ENCODE data around the gene PLCL1. TPM values are rescaled to one million over a fixed set of nuclear protein-coding genes. Genes with fewer than 3 reads are reported as not detected.
A peak's percentile ranks its signal among the peaks of the same experiment; 100 is the strongest.

PLCL1 gene
- total and polyA plus RNA-seq, 7 donors = 4.3 to 25.4 (median 12.6) TPM

DNA sequence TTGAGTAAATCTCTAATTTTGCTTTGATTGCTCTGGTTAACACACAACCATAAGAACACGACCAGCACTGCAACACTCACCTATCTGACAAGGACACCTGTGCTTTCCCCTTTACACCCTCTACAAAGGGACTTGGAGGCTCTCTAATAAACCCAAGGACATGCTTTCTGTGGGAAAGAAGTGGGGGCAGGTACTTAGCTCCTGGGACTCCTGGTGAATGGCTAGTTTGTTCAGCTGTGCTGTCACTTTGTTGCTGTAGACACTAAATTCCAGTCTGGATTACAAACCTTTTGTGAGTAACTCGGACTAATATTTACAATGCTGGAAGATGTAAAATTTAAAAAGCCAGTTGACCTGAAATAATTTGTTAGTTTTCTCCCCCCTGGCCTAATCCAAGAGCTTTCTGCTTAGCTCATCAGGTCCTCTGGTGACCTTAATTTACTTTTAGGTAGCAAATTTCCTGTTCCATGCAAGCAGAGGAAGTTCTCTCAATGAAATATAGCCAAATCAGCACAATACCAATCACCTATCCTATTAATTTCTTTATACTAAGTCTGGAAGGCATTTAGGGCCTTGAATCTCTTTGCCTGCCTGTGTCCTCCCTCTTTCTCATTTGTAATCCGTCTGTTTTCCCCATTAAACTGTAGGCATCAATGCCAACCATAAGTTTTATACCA lies 67.5 kb downstream of the PLCL1 start:
- no peaks in the 10 kb centered on the region for H3K27me3 ChIP-seq (ENCODE audit: insufficient read depth in 3 of 3, low read length in 2 of 3)
- no peaks in the 10 kb centered on the region for H3K9me3 ChIP-seq
- no peak overlapping the region for H3K4me3 ChIP-seq
- 61 to 75% (median 74%) methylated on average over 3 of the region's 3 CpGs for WGBS, 3 donors
- no peaks in the 10 kb centered on the region for H3K36me3 ChIP-seq (ENCODE audit: insufficient read depth in 1 of 2, low read depth in 1 of 2)
- no peak overlapping the region for H3K27ac ChIP-seq
- no peak for ATAC-seq
- peaks cover 52% of the 10 kb centered on the region for H3K4me1 ChIP-seq
- intact Hi-C loops (cut with DNase I) = no loop called here
- TF ChIP-seq, protein P1, sequence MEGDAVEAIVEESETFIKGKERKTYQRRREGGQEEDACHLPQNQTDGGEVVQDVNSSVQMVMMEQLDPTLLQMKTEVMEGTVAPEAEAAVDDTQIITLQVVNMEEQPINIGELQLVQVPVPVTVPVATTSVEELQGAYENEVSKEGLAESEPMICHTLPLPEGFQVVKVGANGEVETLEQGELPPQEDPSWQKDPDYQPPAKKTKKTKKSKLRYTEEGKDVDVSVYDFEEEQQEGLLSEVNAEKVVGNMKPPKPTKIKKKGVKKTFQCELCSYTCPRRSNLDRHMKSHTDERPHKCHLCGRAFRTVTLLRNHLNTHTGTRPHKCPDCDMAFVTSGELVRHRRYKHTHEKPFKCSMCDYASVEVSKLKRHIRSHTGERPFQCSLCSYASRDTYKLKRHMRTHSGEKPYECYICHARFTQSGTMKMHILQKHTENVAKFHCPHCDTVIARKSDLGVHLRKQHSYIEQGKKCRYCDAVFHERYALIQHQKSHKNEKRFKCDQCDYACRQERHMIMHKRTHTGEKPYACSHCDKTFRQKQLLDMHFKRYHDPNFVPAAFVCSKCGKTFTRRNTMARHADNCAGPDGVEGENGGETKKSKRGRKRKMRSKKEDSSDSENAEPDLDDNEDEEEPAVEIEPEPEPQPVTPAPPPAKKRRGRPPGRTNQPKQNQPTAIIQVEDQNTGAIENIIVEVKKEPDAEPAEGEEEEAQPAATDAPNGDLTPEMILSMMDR (IDR thresholded peaks at IDR 0.05) = no peak
- no peak for DNase-seq

DNA sequence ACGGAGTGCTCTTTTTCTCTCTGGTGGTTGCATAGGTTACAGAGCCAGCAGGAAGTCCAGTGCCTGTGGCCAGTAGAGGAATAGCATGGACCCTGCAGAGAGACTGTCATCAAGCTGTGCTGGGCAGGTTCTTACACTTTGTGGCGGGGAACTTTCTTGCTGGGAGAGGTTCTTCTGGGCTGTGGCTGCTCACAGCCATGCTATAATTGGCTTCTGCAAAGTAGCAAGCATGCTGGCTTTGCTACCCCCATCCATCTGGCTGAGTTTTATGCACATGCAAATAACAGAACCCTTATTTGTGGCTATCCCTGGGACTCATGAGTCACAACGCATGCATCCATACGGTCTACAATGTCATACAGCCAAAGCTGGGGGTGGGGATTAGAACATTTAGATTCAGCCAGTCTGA lies 68.9 kb downstream of the PLCL1 start:
- DNase-seq (no peak), ATAC-seq (peak; percentile 57 to 90 (median 78))
- 50 to 74% (median 64%) methylated on average over 4 of the region's 4 CpGs for WGBS, 3 donors
- Histone ChIP-seq H3K27me3 (ENCODE audit: insufficient read depth in 3 of 3, low read length in 2 of 3) (no peaks in the 10 kb centered on the region), H3K4me1 (peaks cover 42% of the 10 kb centered on the region), H3K36me3 (ENCODE audit: insufficient read depth in 1 of 2, low read depth in 1 of 2) (no peaks in the 10 kb centered on the region), H3K4me3 (no peak overlapping the region), H3K27ac (no peak overlapping the region), H3K9me3 (no peaks in the 10 kb centered on the region)
- TF ChIP-seq, protein P1 (IDR thresholded peaks at IDR 0.05) = no peak
- intact Hi-C loops (cut with DNase I) = no loop called here

DNA sequence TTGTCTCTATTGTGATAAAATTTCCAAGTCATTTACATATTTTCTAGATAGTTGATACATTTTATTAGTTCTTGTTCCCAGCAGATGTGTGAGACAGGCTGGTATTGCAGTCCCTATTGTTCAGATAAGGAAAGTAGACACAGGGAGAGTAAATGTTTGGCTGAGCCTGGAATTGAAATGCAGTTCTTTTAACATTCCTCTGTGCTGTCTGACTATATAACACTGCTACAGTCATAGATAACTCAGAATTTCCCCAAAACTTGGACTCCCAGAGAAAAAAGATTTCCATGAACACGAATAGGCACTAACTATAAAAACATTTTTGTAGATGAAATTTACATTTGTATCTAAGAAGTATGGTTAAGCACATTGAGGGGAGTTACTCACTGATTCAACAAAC lies 71.4 kb downstream of the PLCL1 start:
- no peaks in the 10 kb centered on the region for H3K9me3 ChIP-seq
- H3K27me3 ChIP-seq (ENCODE audit: insufficient read depth in 3 of 3, low read length in 2 of 3) = no peaks in the 10 kb centered on the region
- intact Hi-C loops (cut with DNase I) = no loop called here
- ATAC-seq (no peak), DNase-seq (no peak)
- 38 to 45% (median 43%) methylated on average over 1 of the region's 1 CpG for WGBS, 3 donors
- TF ChIP-seq, protein P1 (IDR thresholded peaks at IDR 0.05) = no peak
- peaks cover 43% of the 10 kb centered on the region for H3K4me1 ChIP-seq
- no peak overlapping the region for H3K27ac ChIP-seq
- H3K4me3 ChIP-seq = no peak overlapping the region
- H3K36me3 ChIP-seq (ENCODE audit: insufficient read depth in 1 of 2, low read depth in 1 of 2) = no peaks in the 10 kb centered on the region

DNA sequence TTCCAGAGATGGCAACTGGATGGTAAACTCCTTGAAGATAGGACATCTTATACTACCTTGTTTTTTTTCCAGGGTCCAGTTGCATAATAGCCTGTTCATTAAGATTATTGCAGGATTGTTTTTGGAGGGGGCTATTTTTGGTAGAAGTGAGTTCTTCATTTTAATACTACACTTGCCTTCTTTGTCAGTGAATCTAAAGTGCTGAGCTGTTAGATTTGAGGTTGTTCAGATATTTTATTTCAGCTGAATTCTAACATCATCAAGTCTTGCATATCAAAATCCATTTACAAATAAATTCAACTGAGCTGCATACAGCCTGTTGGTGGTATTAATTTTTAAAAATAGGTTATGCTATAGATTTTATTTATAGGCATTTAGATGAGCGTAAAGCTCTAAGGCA lies 72.1 kb downstream of the PLCL1 start:
- H3K4me1 ChIP-seq = peaks cover 40% of the 10 kb centered on the region
- TF ChIP-seq, protein P1 (IDR thresholded peaks at IDR 0.05) = no peak

DNA sequence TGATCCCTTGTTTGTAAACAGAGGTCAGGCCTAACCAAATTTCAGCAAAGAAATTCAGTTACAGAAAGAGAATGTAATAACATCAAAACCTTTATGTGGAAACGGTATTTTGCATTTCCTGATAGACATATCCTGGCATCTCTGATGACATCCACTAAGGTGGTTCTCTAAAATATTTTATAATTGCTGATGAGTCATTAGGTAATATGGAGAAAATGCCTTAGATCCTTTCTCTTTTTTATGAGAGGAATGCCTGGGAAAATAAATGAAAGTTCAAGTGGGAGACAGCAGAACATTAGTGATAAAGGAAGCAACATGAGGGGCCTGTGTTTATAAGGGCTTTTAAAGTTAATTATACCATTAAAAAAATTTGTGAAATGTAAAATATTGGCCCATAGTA lies 72.6 kb downstream of the PLCL1 start:
- WGBS, 3 donors = 90 to 96% (median 94%) methylated on average over 1 of the region's 1 CpG
- Histone ChIP-seq H3K9me3 (no peaks in the 10 kb centered on the region), H3K4me1 (peaks cover 35% of the 10 kb centered on the region), H3K36me3 (ENCODE audit: insufficient read depth in 1 of 2, low read depth in 1 of 2) (no peaks in the 10 kb centered on the region), H3K27ac (no peak overlapping the region), H3K4me3 (no peak overlapping the region), H3K27me3 (ENCODE audit: insufficient read depth in 3 of 3, low read length in 2 of 3) (no peaks in the 10 kb centered on the region)
- intact Hi-C loops (cut with DNase I) = no loop called here
- TF ChIP-seq, protein P1 (IDR thresholded peaks at IDR 0.05) = no peak
- ATAC-seq = no peak
- DNase-seq = no peak

More for the DNA sequence above, 72.1 kb downstream of the PLCL1 start:
- no peak overlapping the region for H3K4me3 ChIP-seq
- H3K9me3 ChIP-seq = no peaks in the 10 kb centered on the region
- H3K27ac ChIP-seq = no peak overlapping the region
- ATAC-seq (no peak), DNase-seq (no peak)
- intact Hi-C loops (cut with DNase I) = no loop called here
- no peaks in the 10 kb centered on the region for H3K36me3 ChIP-seq (ENCODE audit: insufficient read depth in 1 of 2, low read depth in 1 of 2)
- WGBS, 3 donors = 95 to 100% (median 100%) methylated on average over 1 of the region's 1 CpG
- no peaks in the 10 kb centered on the region for H3K27me3 ChIP-seq (ENCODE audit: insufficient read depth in 3 of 3, low read length in 2 of 3)
